Spleen (tissue), 13 donors: ENCODE results near the gene FBN3. TPM values are rescaled to one million over a fixed set of nuclear protein-coding genes. Genes with fewer than 3 reads are reported as not detected.

ENCODE experiments used
- DNase-seq: peaks from one replicate; pipeline ENCODE4 v3.0.0-alpha.2; 2020
- H3K27ac ChIP-seq, 8 donors: fragments of 200-600 bp; sonication (generic) in 7 of 8; 1 replicate in 4 of 8; 2 replicates in 4 of 8; pipeline versions ENCODE4 v1.5.0 to v1.8.0; 2016 to 2021; ENCODE audit warnings: inconsistent platforms in 4 of 8, mild to moderate bottlenecking in 4 of 8, moderate library complexity in 1 of 8
- H3K27me3 ChIP-seq, 7 donors: fragments of 200-600 bp; sonication (generic) in 6 of 7; replicated peaks in 1 of 7; 1 replicate in 4 of 7; 2 replicates in 3 of 7; pipeline versions ENCODE4 v1.5.0 to v1.8.0; 2016 to 2021; ENCODE audit warnings: inconsistent platforms in 3 of 7, mild to moderate bottlenecking in 1 of 7
- H3K36me3 ChIP-seq, 6 donors: fragments of 200-600 bp; sonication (generic) in 5 of 6; 1 replicate in 4 of 6; 2 replicates in 2 of 6; pipeline versions ENCODE4 v1.5.0 to v1.8.0; 2016 to 2021; ENCODE audit warnings: inconsistent platforms in 2 of 6
- H3K4me1 ChIP-seq, 6 donors: fragments of 200-600 bp; sonication (generic) in 5 of 6; 1 replicate in 3 of 6; 2 replicates in 3 of 6; pipeline versions ENCODE4 v1.5.0 to v1.8.0; 2016 to 2021; ENCODE audit warnings: inconsistent platforms in 3 of 6
- H3K4me3 ChIP-seq, 8 donors: fragments of 200-600 bp; sonication (generic) in 7 of 8; 1 replicate in 4 of 8; 2 replicates in 4 of 8; pipeline versions ENCODE4 v1.5.0 to v1.8.0; 2016 to 2021; ENCODE audit warnings: inconsistent platforms in 4 of 8, mild to moderate bottlenecking in 4 of 8, moderate library complexity in 2 of 8
- H3K9me3 ChIP-seq, 8 donors: fragments of 200-600 bp; sonication (generic) in 7 of 8; 1 replicate in 4 of 8; 2 replicates in 4 of 8; pipeline versions ENCODE4 v1.5.0 to v1.8.0; 2016 to 2021; ENCODE audit warnings: inconsistent platforms in 4 of 8
- CTCF ChIP-seq, 11 experiments: fragments of 200-600 bp in 7 of 11; fragments of 450-650 bp in 4 of 11; sonication (generic) in 4 of 11; IDR thresholded peaks in 8 of 11; conservative IDR thresholded peaks in 3 of 11; 1 replicate in 7 of 11; 2 replicates in 4 of 11; pipeline versions ENCODE4 v1.4.0 to v1.8.0; 2016 to 2021; ENCODE audit warnings: antibody characterized with exemption in 11 of 11, inconsistent platforms in 4 of 11, mild to moderate bottlenecking in 1 of 11
- POLR2A ChIP-seq, 3 donors: fragments of 450-650 bp; IDR thresholded peaks; one replicate each; pipeline ENCODE4 v1.5.1; 2017; ENCODE audit warnings: antibody characterized with exemption in 3 of 3, mild to moderate bottlenecking in 1 of 3
- POLR2AphosphoS5 ChIP-seq, 3 donors: sonication (generic); formaldehyde crosslinking; IDR thresholded peaks; one replicate each; pipeline ENCODE4 v1.5.1; 2017; ENCODE audit warnings: antibody characterized with exemption in 3 of 3
- WGBS, 5 donors: extraction: QIAGEN DNeasy Blood & Tissue Kit in 3 of 5; methylation state at CpG; one replicate each; pipeline versions ENCODE4 v1.1.5 to v1.1.7; 2013 to 2018; 5-methylcytosine and 5-hydroxymethylcytosine counted together
- intact Hi-C: fragments of 100-400 bp; cut with DNase I; formaldehyde crosslinking; loops from one replicate; pipeline ENCODE4 v1.15.0; 2023; ENCODE audit warnings: low total_unique reads
- long read RNA-seq, 2 donors: transcript quantifications; one replicate each; lab custom pipeline, GENCODE V29; 2026
- polyA plus RNA-seq, 3 donors: library from polyadenylated mRNA; stranded (reverse); fragments of 200-250 nt; gene quantifications; one replicate each; pipeline ENCODE4 v1.2.1, GENCODE V29; 2013
- total RNA-seq, 7 donors: library from RNA; depleted of rRNA in 3 of 7; stranded (reverse); fragments of >200 nt in 3 of 7; fragmentation: NEBNext Ultra II Directional in 4 of 7; extraction: Animal tissue kit (Norgen Biotek cat#: 25700) in 4 of 7; gene quantifications; one replicate each; pipeline versions ENCODE4 v1.1.0 to v1.2.1, GENCODE V29; 2016 to 2021
- donor health status: healthy with polysubstance abuse.
- donor health status: DM: no; HTN: no; CAD: no; lungs with moderate emphysema.
- donor health status: DM: no; HTN: no; CAD: no.
- donor health status: Bipolar disorder and iron deficiency.
- donor health status: healthy.
- donor health status: DM: no; HTN: no; CAD: no.
- donor health status: DM: yes; HTN: yes; CAD: no.

FBN3 gene
- total RNA-seq, result not detected
- under 1 TPM in 1 of 3 donors, not detected in 2; 0.02 TPM for polyA plus RNA-seq
- long read RNA-seq, donor 1, result 0 reads
- long read RNA-seq, donor 2, result 0 reads

GRCh38 chr19:8149261-8150094, at the start of gene FBN3:
Gene FBN3 (minus strand): TSS chr19:8149592. CDS start chr19:8147480, 2,112 bp downstream.
- 5 to 11% (median 8%) methylated on average over 36 to 61 of the region's 72 CpGs for WGBS, 5 donors
- intact Hi-C loops, result no loop called here
- Histone ChIP-seq H3K9me3 (no peaks in the 10 kb centered on the region), H3K4me1 (peaks cover 0 to 26% (median 16%) of the 10 kb centered on the region in 6 donors), H3K36me3 (no peaks in the 10 kb centered on the region), H3K27ac (no peak within 1 kb of the TSS), H3K4me3 (peak within 1 kb of the TSS in 6 of 8 donors; percentile 5 to 62 (median 21)), H3K27me3 (peaks cover 0 to 98% (median 43%) of the 10 kb centered on the region in 7 donors)
- no peak for DNase-seq
- TF ChIP-seq POLR2AphosphoS5 (IDR thresholded peaks at IDR 0.05), result no peak
- no peak for TF ChIP-seq CTCF (IDR thresholded peaks at IDR 0.05 in 8 of 11, conservative IDR thresholded peaks at IDR 0.05 in 3 of 11)
- no peak for TF ChIP-seq POLR2A (IDR thresholded peaks at IDR 0.05)

- Histone ChIP-seq H3K27ac (peak overlapping the region in 6 of 8 donors; percentile 45 to 93 (median 89)), H3K4me1 (peaks cover 34 to 61% (median 55%) of the 10 kb centered on the region in 6 donors), H3K36me3 (no peaks in the 10 kb centered on the region), H3K4me3 (peak overlapping the region in 1 of 8 donors; percentile 3), H3K27me3 (no peaks in the 10 kb centered on the region), H3K9me3 (no peaks in the 10 kb centered on the region)
- TF ChIP-seq POLR2A (IDR thresholded peaks at IDR 0.05) (no peak), CTCF (IDR thresholded peaks at IDR 0.05 in 8 of 11, conservative IDR thresholded peaks at IDR 0.05 in 3 of 11) (no peak), POLR2AphosphoS5 (IDR thresholded peaks at IDR 0.05) (no peak)
- 45 to 60% (median 47%) methylated on average over 10 of the region's 10 CpGs for WGBS, 5 donors
- intact Hi-C loops, result no loop called here
- DNase-seq, result no peak
Measured at GRCh38 chr19:8196271-8196927, 47.0 kb upstream of the FBN3 start.

- Histone ChIP-seq H3K36me3 (no peaks in the 10 kb centered on the region), H3K4me3 (peak overlapping the region in 6 of 8 donors; percentile 11 to 64 (median 26)), H3K4me1 (peaks cover 34 to 61% (median 55%) of the 10 kb centered on the region in 6 donors), H3K27me3 (no peaks in the 10 kb centered on the region), H3K9me3 (no peaks in the 10 kb centered on the region), H3K27ac (peak overlapping the region; percentile 75 to 93 (median 89))
- peak in 1 of 3 donors; percentile 31 for TF ChIP-seq POLR2AphosphoS5 (IDR thresholded peaks at IDR 0.05)
- no peak for TF ChIP-seq POLR2A (IDR thresholded peaks at IDR 0.05)
- no peak for TF ChIP-seq CTCF (IDR thresholded peaks at IDR 0.05 in 8 of 11, conservative IDR thresholded peaks at IDR 0.05 in 3 of 11)
- intact Hi-C loops, result no loop called here
- DNase-seq, result peak; percentile 92
- WGBS, 5 donors, result 13 to 20% (median 17%) methylated on average over 11 of the region's 11 CpGs
Measured at GRCh38 chr19:8194528-8195267, 45.3 kb upstream of the FBN3 start.
